ENCODE measurements around the gene NCAPD2. TPM values are rescaled to one million over a fixed set of nuclear protein-coding genes. Genes with fewer than 3 reads are reported as not detected.
A peak's percentile ranks its signal among the peaks of the same experiment; 100 is the strongest.

Gene NCAPD2
- total RNA-seq, 4 donors from 2014 or later, result 26.1 to 86.6 (median 32.7) TPM

GRCh38 chr12:6538420-6539313, 44.8 kb downstream of the NCAPD2 start:
- Histone ChIP-seq H3K27ac (peak overlapping the region in 2 of 4 donors; percentile 97 to 98), H3K4me3 (no peak overlapping the region), H3K27me3 (no peaks in the 10 kb centered on the region), H3K36me3 (peaks cover 0 to 33% (median 0%) of the 10 kb centered on the region in 3 donors), H3K4me1 (peaks cover 0 to 66% (median 28%) of the 10 kb centered on the region in 4 donors), H3K9me3 (no peaks in the 10 kb centered on the region)
- DNase-seq, result no peak
- TF ChIP-seq CTCF (IDR thresholded peaks at IDR 0.05) (no peak), POLR2A (IDR thresholded peaks at IDR 0.05) (no peak)

- peak overlapping the region in 3 of 4 donors; percentile 77 to 97 (median 90) for H3K27ac ChIP-seq
- H3K9me3 ChIP-seq, result no peaks in the 10 kb centered on the region
- H3K4me3 ChIP-seq, result no peak overlapping the region
- TF ChIP-seq CTCF (IDR thresholded peaks at IDR 0.05) (no peak), POLR2A (IDR thresholded peaks at IDR 0.05) (no peak)
- no peak for DNase-seq
- H3K36me3 ChIP-seq, result peaks cover 0 to 33% (median 0%) of the 10 kb centered on the region in 3 donors
- H3K4me1 ChIP-seq, result peaks cover 0 to 64% (median 28%) of the 10 kb centered on the region in 4 donors
- no peaks in the 10 kb centered on the region for H3K27me3 ChIP-seq
Observed at GRCh38 chr12:6539314-6539682, 45.4 kb downstream of the NCAPD2 start.

GRCh38 chr12:6539707-6540134, 45.8 kb downstream of the NCAPD2 start:
- Histone ChIP-seq H3K4me1 (peaks cover 0 to 64% (median 28%) of the 10 kb centered on the region in 4 donors), H3K9me3 (no peaks in the 10 kb centered on the region), H3K36me3 (peaks cover 0 to 33% (median 0%) of the 10 kb centered on the region in 3 donors), H3K4me3 (peak overlapping the region in 1 of 4 donors; percentile 32), H3K27ac (peak overlapping the region; percentile 64 to 90 (median 84)), H3K27me3 (no peaks in the 10 kb centered on the region)
- TF ChIP-seq POLR2A (IDR thresholded peaks at IDR 0.05) (no peak), CTCF (IDR thresholded peaks at IDR 0.05) (no peak)
- peak in 2 of 3 donors; percentile 53 to 70 for DNase-seq

- Histone ChIP-seq H3K4me1 (peaks cover 0 to 64% (median 27%) of the 10 kb centered on the region in 4 donors), H3K9me3 (no peaks in the 10 kb centered on the region), H3K4me3 (peak overlapping the region in 3 of 4 donors; percentile 21 to 32 (median 30)), H3K27ac (peak overlapping the region; percentile 64 to 90 (median 84)), H3K36me3 (peaks cover 0 to 33% (median 0%) of the 10 kb centered on the region in 3 donors), H3K27me3 (no peaks in the 10 kb centered on the region)
- no peak for TF ChIP-seq CTCF (IDR thresholded peaks at IDR 0.05)
- peak; percentile 55 to 77 for TF ChIP-seq POLR2A (IDR thresholded peaks at IDR 0.05)
- DNase-seq, result peak; percentile 71 to 96 (median 95)
Observed at GRCh38 chr12:6540181-6540877, 46.4 kb downstream of the NCAPD2 start.

GRCh38 chr12:6541371-6542165, 47.7 kb downstream of the NCAPD2 start:
- Histone ChIP-seq H3K4me3 (no peak overlapping the region), H3K27me3 (no peaks in the 10 kb centered on the region), H3K36me3 (peaks cover 0 to 29% (median 0%) of the 10 kb centered on the region in 3 donors), H3K4me1 (peaks cover 0 to 52% (median 17%) of the 10 kb centered on the region in 4 donors), H3K27ac (peak overlapping the region in 3 of 4 donors; percentile 77 to 90 (median 90)), H3K9me3 (no peaks in the 10 kb centered on the region)
- DNase-seq, result no peak
- TF ChIP-seq CTCF (IDR thresholded peaks at IDR 0.05) (no peak), POLR2A (IDR thresholded peaks at IDR 0.05) (no peak)
